ENCODE data around the gene DAPK3.
"Not testable (repeated sequence)": the region's sequence is repeated elsewhere in the genome, so short reads cannot be mapped to it uniquely, and the experiment has no call there.

The DAPK3 gene

DNA sequence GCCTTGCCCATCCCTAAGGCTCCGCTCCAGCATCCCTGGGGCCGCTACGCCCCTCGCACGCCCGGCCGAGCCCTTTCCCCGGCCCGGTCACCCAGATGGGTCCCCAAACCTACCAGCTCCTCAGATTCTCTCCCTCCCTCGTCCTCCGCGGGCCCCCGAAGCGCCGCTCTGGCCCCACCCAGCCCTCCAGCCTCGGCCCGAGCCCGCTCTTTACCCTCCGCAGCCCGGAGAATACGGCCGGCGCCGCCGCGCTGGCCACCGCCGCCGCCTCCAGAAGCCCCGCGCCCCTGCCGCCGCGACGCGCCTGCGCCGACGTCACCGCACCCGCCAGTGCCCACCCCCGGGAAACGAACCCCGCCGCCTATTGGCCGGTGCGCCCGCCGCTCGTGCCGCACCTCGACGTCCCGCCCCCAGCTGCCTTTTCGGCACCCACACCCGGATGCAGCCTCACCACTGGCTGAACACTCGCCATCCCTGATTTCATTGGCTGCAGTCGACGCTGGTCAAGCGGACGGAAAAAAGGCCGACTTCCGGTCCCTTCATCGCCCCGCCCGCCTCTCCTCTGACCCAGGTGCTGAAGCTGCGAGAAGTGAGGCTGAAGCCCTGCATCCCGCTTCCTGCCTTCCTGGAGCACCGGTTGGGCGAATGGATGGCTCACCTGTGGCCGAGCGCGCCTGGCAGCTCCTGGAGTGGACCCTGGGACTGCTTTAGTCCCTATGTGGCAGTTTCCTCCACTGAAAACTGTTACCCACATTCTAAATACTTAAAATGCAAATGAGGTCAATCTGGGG lies at the start of gene DAPK3:
DAPK3 (minus strand) TSS at position 292 of the 791 bp plus-strand sequence. CDS start 1,364 bp downstream, outside the sequence.
- FAIRE-seq, result peak; percentile 97

DNA sequence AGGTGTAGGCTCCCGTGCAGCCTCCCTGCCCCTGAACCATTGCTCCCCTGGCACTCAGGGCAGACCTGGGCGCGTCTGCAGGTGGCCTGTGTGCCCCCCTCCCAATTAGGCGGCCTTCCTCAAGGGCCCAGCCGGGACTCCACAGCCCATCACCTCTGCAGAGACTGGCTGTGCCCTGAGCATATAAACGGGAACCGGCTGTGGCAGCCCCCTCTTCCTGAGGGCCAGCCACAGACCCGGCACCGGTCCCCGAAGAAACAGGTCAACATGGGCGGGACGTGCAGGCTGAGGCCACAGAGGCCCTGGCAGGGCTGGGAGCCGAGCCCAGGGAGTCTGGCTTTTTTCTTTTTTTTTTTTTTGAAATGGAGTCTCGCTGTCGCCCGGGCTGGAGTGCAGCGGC lies 48.7 kb upstream of the DAPK3 start:
- no peak for FAIRE-seq

- no peak for FAIRE-seq
These were observed 48.0 kb upstream of the DAPK3 start for GRCh38 chr19:4018775-4019504.

GRCh38 chr19:4018140-4018613 lies 47.3 kb upstream of the DAPK3 start:
- no peak for FAIRE-seq

DNA sequence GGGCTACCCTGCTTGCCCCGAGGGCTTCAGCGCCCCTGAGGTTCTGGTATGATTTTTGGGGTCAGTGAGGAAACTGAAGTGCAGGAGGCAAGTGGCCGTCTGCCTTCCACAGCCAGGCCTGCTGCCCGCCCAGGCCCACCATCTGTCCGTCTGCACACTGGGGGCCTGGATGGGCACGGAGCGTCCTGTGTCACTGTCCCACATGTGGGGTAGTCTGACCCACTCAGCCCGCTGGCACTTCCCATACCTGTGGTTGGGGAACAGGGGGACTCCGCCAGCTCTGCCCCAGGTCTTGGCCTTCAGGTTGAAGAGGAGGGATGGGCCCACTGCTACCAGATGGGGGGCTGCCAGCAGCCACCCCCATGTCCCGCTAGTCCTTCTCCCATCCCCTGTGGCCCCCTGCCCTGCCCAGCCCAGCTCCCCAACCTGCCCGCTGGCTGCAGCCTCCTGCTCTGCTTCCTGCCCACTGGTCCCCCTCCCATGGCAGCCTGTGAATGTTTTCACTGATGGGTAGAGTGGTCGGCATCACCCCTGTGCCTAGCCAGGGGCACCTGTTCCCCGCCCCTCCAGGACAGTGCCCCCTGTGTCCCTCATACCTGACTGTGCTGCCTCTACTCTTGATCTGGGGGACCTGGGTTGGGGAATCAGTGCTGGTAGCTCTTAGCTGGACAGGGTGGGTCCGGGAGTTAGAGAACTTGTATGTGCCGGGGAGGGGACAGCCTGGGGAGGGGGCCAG lies 46.2 kb upstream of the DAPK3 start:
- FAIRE-seq, result no peak

- no peak for FAIRE-seq
These were observed 45.6 kb upstream of the DAPK3 start for GRCh38 chr19:4016486-4016885.

GRCh38 chr19:4015705-4016402 lies 45.0 kb upstream of the DAPK3 start:
- no peak for FAIRE-seq

- FAIRE-seq, result no peak
These were observed 43.9 kb upstream of the DAPK3 start for GRCh38 chr19:4014541-4015491.

GRCh38 chr19:4013886-4014540 lies 43.1 kb upstream of the DAPK3 start:
- FAIRE-seq, result no peak

GRCh38 chr19:4012975-4013634 lies 42.2 kb upstream of the DAPK3 start:
- FAIRE-seq, result no peak

- FAIRE-seq, result no peak
These were observed 41.4 kb upstream of the DAPK3 start for GRCh38 chr19:4012092-4012974.

GRCh38 chr19:4011430-4011829 lies 40.5 kb upstream of the DAPK3 start:
- not testable (repeated sequence) for FAIRE-seq

GRCh38 chr19:4010808-4011110 lies 39.9 kb upstream of the DAPK3 start:
- FAIRE-seq, result no peak

GRCh38 chr19:4009990-4010807 lies 39.3 kb upstream of the DAPK3 start:
- no peak for FAIRE-seq

- no peak for FAIRE-seq
These were observed 37.1 kb upstream of the DAPK3 start for GRCh38 chr19:4007836-4008539.

DNA sequence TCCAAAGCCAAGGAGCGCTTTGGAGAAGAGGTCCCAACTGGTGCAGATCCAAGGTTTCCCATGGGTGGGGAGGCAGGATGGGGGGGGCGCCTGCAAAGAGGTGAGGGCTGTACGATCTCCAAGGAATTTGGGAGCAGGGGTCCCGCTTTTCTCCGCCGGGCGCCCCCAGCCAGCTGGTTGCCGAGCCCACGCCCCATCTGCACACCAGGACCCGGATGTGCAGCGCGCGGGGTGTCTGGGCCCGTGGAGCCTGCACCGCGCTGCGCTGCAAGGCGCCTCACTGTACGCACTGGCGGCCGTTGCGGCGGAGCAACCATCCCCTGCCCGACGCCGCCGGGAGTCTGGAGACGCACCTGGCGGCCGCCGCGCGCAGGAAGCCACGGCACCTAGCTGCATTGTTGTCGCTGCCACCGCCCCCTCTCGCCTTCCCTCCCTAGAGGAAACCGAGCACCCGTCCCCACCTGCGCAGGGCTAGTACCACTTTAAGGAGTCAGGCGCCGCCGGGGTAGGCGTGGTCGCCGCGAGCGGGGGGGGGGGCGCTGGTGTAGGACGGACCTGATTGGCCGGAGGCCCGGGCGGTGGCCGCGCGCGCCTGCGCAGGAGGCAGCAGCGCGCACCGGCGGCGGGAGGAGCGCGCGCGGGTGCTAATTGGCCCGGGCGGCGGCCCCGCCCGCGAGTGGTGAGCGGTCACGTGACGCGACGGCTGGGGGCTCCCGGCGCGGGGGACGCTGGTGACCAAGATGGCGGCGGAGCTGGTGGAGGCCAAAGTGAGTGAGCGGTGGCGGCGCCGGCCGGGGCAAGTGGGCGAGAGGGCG lies 36.3 kb upstream of the DAPK3 start, which contains the start of gene PIAS4:
PIAS4 (plus strand) TSS at position 716 of the 815 bp plus-strand sequence; CDS start at position 741, 25 bp downstream.
- FAIRE-seq, result no peak

GRCh38 chr19:4005436-4005835 lies 34.5 kb upstream of the DAPK3 start:
- FAIRE-seq, result not testable (repeated sequence)
